Islet precursor cell (in vitro differentiated cells): ENCODE measurements around the gene ERV3-1.
"Not testable (repeated sequence)": the region's sequence is repeated elsewhere in the genome, so short reads cannot be mapped to it uniquely, and the experiment has no call there.

Experiments
- DNase-seq: peaks from one replicate; pipeline ENCODE4 v3.0.0-alpha.2; 2018

ERV3-1 gene

DNA sequence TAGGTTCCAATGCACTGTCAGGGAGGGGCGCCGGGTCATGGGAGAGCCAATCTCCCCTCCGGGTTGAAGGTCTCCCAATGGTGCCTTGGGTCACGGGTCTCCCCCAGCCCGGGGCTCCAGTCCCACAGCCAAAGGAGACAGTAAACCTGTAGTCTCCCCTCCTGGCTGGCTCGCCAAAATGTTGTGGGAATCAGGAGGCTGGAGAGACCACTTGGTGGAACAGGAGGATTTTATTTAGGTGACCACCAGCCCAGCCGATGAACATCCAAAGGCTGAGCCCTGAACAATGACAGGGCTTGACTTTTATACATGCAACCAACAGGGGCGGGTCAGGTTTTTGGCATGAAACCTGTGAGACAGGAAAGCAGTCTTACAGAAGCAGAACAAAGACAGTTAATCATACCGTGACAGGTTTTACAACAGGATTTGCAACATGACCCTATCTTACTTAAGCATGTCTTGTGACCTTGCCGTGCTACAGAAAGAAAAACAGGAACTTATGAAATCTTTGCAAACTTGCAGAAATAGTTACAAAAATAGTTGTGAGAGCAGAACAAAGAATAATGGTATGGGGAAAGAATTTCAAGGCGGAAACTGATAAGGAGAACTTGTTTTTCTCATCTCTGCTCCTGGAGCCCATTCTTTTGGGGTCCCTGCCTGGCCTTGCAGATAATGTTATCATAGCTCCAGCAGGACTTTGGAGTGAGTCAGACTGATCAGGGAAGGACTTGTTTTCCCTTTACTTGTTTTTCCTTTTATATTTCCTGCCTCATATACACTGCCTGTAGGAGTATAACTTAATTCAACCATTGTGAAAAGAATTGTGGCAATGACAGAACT is 7.1 kb downstream of the ERV3-1 start:
- DNase-seq = no peak

DNA sequence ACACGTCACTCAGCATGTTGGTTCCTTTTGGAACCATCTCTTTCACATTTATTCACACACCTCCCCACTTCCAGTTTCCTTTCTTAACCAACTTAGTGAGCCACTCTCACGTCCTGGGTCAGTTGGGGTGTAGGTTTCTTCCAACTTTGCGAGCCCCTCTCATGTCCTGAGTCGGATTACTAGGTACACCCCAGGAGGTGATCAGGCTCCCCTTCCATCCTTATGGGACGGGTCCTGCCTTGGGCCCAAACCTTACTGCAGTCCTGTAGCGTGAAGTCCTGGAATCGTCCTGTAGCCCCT is 7.7 kb downstream of the ERV3-1 start:
- DNase-seq = no peak

DNA sequence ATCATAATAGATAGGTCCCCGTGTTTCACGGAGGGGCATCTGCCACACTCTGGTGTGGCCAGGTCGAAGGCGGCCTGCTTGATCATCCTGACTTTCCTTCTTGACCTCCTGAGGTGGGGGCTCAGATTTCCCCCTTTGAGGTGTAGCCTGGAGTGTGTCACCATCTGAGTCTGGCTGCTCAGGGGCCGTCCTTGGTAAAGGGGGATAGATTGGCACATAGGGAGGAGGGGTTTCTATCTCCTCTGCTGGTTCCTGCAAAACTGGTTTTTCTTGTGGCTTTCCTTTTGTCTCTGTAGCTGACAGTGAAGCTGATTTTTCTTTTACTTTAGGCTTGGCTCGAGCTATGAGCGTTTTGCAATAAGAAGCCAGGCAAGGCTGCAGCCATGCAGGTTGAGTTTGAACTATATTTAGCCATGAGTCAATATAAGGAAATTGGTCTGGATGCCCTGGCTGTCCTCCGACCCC is 8.5 kb downstream of the ERV3-1 start:
- no peak for DNase-seq

GRCh38 chr7:64997164-64997908 is 9.2 kb downstream of the ERV3-1 start:
- DNase-seq = no peak

- DNase-seq = no peak
Measured at GRCh38 chr7:64996305-64996704, 10.2 kb downstream of the ERV3-1 start.

GRCh38 chr7:64993901-64994300 is 12.6 kb downstream of the ERV3-1 start:
- DNase-seq = no peak

DNA sequence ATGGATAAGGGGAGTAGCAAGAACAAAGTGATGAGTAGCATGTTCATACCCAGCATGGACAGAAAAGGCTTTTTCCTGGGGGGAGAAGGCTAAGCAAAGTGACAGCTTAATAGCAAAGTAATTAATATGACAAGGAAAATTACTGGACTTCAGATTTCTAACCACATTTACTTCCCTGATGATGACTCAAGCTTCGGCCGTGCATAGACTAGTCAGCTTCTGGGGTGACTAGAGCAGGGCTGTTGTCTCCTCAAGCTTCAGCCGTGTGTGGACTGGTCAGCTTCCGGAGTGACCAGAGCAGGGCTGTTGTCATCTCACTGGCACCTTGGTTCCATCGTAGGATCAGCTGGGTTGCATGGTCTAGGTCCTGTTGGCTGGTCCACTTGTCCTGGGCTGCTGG is 13.5 kb downstream of the ERV3-1 start:
- no peak for DNase-seq

- DNase-seq = no peak
Measured at GRCh38 chr7:64990936-64991335, 15.6 kb downstream of the ERV3-1 start, which contains the start of gene ZNF117. ZNF117 (minus strand) TSS chr7:64991036.

DNA sequence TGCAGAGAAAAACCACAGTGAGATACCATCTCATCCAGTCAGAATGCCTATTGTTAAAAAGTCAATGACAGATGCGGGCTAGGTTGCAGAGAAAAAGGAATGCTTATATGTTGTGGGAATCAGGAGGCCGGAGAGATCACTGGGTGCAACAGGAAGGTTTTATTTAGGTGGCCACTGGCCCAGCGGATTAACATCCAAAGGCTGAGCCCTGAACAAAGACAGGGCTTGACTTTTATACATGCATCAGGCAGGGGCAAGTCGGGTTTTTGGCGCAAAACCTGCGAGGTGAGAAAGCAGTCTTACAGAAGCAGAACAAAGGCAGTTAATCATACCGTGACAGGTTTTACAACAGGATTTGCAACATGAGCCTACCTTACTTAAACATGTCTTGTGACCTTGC is 16.3 kb downstream of the ERV3-1 start:
- DNase-seq = no peak

- no peak for DNase-seq
Measured at GRCh38 chr7:64978497-64979203, 27.8 kb downstream of the ERV3-1 start.

- DNase-seq = no peak
Measured at GRCh38 chr7:64965594-64965993, 40.9 kb downstream of the ERV3-1 start.

DNA sequence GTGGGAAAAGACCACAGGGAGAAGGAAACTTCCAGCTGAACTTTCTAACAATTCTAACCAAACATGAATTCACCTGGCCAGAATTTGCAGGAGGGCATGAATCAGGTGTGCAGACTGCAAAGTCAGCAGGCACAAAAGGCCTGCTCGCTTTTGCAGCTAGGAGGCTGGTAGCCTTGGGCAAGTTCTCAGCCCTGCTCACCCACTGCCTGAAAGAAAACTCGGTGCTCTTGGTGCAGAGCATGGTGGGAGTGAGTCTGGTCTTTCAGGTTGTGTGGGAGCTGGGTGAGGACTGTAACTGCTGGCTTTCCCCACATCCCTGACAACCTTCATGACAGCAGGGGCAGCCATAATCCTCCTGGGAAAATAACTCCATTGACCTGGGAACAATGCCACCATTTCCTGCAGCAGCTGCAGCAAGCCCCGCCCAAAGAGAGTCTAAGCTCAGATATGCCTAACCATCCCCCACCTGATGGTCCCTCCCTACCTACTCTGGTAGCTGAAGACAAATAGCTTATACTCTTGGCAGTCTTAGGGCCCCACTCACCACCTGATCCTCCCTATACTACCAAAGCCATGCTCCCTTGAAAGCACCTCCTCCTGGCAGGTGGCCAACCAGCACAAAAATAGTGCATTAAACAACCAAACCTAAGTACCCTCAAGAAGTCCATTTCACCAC is 47.3 kb downstream of the ERV3-1 start:
- DNase-seq = no peak

- DNase-seq = no peak
Measured at GRCh38 chr7:64951250-64951848, 55.1 kb downstream of the ERV3-1 start.

DNA sequence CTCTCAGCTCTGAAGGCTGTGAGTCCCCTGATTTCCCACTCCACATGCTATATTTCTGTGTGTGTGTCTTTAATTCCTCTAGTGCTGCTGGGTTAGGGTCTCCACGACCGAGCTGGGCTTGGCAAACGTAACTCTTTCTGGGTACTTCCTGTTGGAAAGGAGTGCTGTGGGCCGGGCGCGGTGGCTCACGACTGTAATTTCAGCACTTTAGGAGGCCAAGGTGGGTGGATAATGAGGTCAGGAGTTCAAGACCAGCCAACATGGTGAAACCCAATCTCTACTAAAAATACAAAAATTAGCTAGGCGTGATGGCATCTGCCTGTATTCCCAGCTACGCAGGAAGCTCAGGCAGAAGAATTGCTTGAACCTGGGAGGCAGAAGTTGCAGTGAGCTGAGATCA is 55.8 kb downstream of the ERV3-1 start:
- not testable (repeated sequence) for DNase-seq

DNA sequence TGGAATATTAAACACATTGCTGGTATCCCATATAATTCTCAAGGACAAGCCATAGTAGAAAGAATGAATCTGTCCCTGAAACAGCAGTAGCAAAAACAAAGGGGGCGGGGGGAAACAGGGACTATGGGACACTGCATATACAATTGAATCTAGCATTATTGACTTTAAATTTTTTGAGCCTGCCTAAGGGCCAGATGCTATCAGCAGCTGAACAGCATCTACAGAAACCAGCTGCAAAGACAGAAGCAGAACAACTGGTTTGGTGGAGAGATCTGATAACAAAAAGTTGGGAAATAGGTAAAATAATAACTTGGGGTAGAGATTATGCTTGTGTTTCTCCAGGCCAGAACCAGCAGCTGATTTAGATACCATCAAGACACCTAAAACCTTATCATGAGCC is 57.7 kb downstream of the ERV3-1 start:
- DNase-seq = not testable (repeated sequence)

DNA sequence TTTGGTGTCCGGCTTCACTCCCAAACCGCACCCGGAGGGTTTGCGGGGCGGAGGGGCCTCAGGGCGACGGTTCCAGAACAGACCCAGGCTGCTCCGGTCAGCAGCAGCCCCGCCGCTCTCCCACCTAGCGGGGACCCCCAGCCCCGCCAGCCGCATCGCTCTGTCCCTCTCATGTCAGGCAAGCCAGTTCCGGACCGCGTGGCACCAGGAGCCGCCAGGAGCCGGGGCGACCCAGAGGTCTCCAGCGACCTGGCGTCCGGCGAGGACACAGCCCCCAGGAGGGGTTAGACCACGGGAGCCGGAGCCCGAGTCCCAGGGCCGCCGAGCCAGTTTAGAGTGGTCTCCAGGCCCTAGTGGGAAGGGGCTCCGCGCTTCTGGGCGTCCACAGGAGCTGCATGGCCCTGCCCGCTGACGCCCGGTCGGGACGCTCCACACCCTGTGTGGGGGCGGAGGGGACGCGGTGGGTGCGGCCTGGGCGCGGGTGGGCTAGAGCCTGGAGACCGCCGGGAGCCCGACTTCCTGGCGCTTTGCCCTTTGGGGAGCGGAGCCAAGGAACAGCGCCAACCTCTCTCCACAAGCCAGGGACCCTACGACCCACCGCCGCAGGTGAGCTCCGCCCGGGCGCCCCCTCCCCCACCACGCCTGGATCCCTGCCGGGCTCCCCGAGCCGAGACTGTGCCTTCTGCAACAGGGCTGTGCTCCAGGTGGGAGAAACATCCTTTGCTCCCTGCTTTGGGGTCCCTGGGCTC is 59.1 kb downstream of the ERV3-1 start:
- peak; percentile 52 for DNase-seq

GRCh38 chr7:64946772-64947171 is 59.7 kb downstream of the ERV3-1 start:
- DNase-seq = peak; percentile 71

- DNase-seq = no peak
Measured at GRCh38 chr7:64945503-64946175, 60.8 kb downstream of the ERV3-1 start.

DNA sequence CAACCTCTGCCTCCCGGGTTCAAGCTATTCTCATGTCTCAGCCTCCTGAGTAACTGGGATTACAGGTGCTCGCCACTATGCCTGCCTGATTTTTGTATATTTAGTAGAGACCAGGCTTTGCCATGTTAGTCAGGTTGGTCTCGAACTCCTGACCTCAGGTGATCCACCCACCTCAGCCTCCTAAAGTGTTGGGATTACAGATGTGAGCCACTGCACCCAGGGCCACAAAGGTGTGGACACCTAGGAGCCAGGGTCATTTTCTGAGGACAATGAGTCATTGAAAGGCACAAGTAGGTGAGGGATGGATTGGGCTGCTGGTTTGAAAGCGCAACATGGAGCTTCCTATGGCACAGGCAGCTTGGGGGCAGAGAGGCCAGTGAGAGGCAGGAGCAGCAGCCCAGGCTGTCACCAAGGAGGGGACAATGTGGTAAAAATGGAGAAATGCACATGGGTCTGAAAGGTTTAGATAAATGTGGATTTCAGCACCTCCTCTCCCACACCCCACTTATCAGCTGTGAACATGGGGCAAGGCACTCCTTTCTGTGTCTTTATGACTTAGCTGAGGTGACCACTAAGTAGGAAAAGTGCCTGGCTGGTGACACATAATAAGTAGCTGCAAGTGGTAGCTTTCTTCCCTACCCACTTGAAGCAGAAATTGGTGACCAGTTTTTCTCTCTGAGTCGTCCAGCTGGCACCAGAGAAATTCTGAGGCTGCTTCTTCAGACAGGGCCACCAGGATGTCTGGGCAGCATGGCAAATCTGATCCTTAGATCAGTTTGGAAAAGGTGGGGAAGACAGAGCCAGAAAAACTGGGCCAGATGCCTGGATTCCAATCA is 61.6 kb downstream of the ERV3-1 start:
- DNase-seq = peak; percentile 55
